GM23248 (cell line): ENCODE measurements around the gene ROR1. TPM values are rescaled to one million over a fixed set of nuclear protein-coding genes. Genes with fewer than 3 reads are reported as not detected.

Experiments
- DNase-seq: peaks from one replicate; pipeline ENCODE4 v3.0.0-alpha.2; 2015
- H2AFZ ChIP-seq: fragments of 200-600 bp; sonication (generic); 2 replicates; pipeline ENCODE4 v1.6.1; 2016; ENCODE audit warnings: antibody characterized with exemption
- H3F3A ChIP-seq: fragments of 200-600 bp; sonication (generic); 2 replicates; pipeline ENCODE4 v1.6.1; 2016; ENCODE audit warnings: mild to moderate bottlenecking, antibody characterized with exemption, mixed run types; ENCODE audit not compliant: insufficient read depth
- H3K27ac ChIP-seq: fragments of 200-600 bp; sonication (generic); 2 replicates; pipeline ENCODE4 v1.5.1; 2016; ENCODE audit warnings: mild to moderate bottlenecking
- H3K27me3 ChIP-seq: fragments of 200-600 bp; sonication (generic); replicated peaks from 2 replicates; pipeline ENCODE4 v1.6.1; 2016; ENCODE audit warnings: mild to moderate bottlenecking; ENCODE audit not compliant: insufficient read depth
- H3K36me3 ChIP-seq: fragments of 200-600 bp; sonication (generic); 2 replicates; pipeline ENCODE4 v1.6.1; 2016; ENCODE audit warnings: low read depth, mild to moderate bottlenecking
- H3K4me1 ChIP-seq: fragments of 200-600 bp; sonication (generic); 2 replicates; pipeline ENCODE4 v1.6.1; 2016; ENCODE audit warnings: mild to moderate bottlenecking; ENCODE audit not compliant: insufficient read depth
- H3K4me2 ChIP-seq: fragments of 200-600 bp; sonication (generic); one replicate; pipeline ENCODE4 v1.6.1; 2016; ENCODE audit warnings: mild to moderate bottlenecking; ENCODE audit not compliant: unreplicated experiment
- H3K4me3 ChIP-seq: fragments of 200-600 bp; sonication (generic); 2 replicates; pipeline ENCODE4 v1.5.1; 2016; ENCODE audit warnings: mild to moderate bottlenecking
- H3K79me2 ChIP-seq: fragments of 200-600 bp; sonication (generic); 2 replicates; pipeline ENCODE4 v1.6.1; 2016; ENCODE audit warnings: mild to moderate bottlenecking; ENCODE audit not compliant: insufficient read depth
- H3K9ac ChIP-seq: fragments of 200-600 bp; sonication (generic); 2 replicates; pipeline ENCODE4 v1.6.1; 2016; ENCODE audit warnings: mild to moderate bottlenecking
- H3K9me2 ChIP-seq: fragments of 200-600 bp; sonication (generic); 2 replicates; pipeline ENCODE4 v1.6.1; 2016; ENCODE audit warnings: mixed run types, mild to moderate bottlenecking, moderate library complexity; ENCODE audit not compliant: insufficient read depth
- H3K9me3 ChIP-seq: fragments of 200-600 bp; sonication (generic); one replicate; pipeline ENCODE4 v1.6.1; 2017; ENCODE audit warnings: low read depth
- H4K20me1 ChIP-seq: fragments of 200-600 bp; sonication (generic); 2 replicates; pipeline ENCODE4 v1.6.0; 2016; ENCODE audit not compliant: insufficient read depth
- EZH2 ChIP-seq: fragments of 200-600 bp; sonication (generic); IDR thresholded peaks from 2 replicates; pipeline ENCODE4 v1.6.1; 2018; ENCODE audit warnings: antibody characterized with exemption, mild to moderate bottlenecking; ENCODE audit not compliant: insufficient read depth, poor library complexity, severe bottlenecking
- EZH2phosphoT487 ChIP-seq: fragments of 200-600 bp; sonication (generic); IDR thresholded peaks from 2 replicates; pipeline ENCODE4 v1.6.1; 2018; ENCODE audit warnings: antibody characterized with exemption, moderate library complexity, mild to moderate bottlenecking, low read depth; ENCODE audit not compliant: insufficient read depth
- WGBS, 2 experiments: methylation state at CpG; one replicate each; pipeline ENCODE4 v1.1.6; 2015 to 2017; ENCODE audit warnings: low lambda C conversion rate in 2 of 2, low coverage in 1 of 2; ENCODE audit errors: missing lambda C conversion rate in 2 of 2; 5-methylcytosine and 5-hydroxymethylcytosine counted together
- in situ Hi-C: fragments of 300-500 bp; cut with MboI; formaldehyde crosslinking; loops from 2 replicates; pipeline ENCODE4 v1.15.0; 2020
- polyA plus RNA-seq: library from polyadenylated mRNA; unstranded; fragments of >200 nt; fragmentation: Nextera tagmentation; extraction: Ambion mirVana; gene quantifications from 2 replicates; pipeline ENCODE4 v1.2.1, GENCODE V29; 2016
- total RNA-seq: library from RNA; depleted of rRNA; stranded (reverse); fragments of >200 nt; shearing (Covaris generic); gene quantifications from 2 replicates; pipeline ENCODE4 v1.2.3, GENCODE V29; 2014

Gene ROR1
- total and polyA plus RNA-seq, 2 experiments from 2014 or later = 12.0 to 13.3 TPM

- no peak for DNase-seq
- in situ Hi-C loops = no loop called here
- Histone ChIP-seq H2AFZ (no peak overlapping the region), H3K9me3 (no peaks in the 10 kb centered on the region), H3K79me2 (no peaks in the 10 kb centered on the region), H3K4me2 (no peak overlapping the region), H3K9ac (no peak overlapping the region), H3K4me3 (no peak overlapping the region), H3K27ac (no peak overlapping the region), H4K20me1 (no peaks in the 10 kb centered on the region), H3F3A (no peaks in the 10 kb centered on the region), H3K36me3 (no peaks in the 10 kb centered on the region), H3K27me3 (no peaks in the 10 kb centered on the region), H3K9me2 (no peaks in the 10 kb centered on the region), H3K4me1 (0 out of 2 replicates have a peak, but pooled peaks cover 3% of the 10 kb centered on the region)
- WGBS, 2 experiments = 75% methylated on average over 9 of the region's 9 CpGs
- TF ChIP-seq EZH2phosphoT487 (no peak), EZH2 (no peak)
Observed at GRCh38 chr1:64049900-64050540, 276.2 kb downstream of the ROR1 start.

- H2AFZ ChIP-seq = no peak overlapping the region
- H3K4me3 ChIP-seq = no peak overlapping the region
- WGBS, 2 experiments = 47 to 52% methylated on average over 2 of the region's 2 CpGs
- H3K4me1 ChIP-seq = 0 out of 2 replicates have a peak, but pooled peaks cover 3% of the 10 kb centered on the region
- H3F3A ChIP-seq = no peaks in the 10 kb centered on the region
- no peaks in the 10 kb centered on the region for H3K9me2 ChIP-seq
- TF ChIP-seq EZH2phosphoT487 (no peak), EZH2 (no peak)
- no peak overlapping the region for H3K27ac ChIP-seq
- H3K9ac ChIP-seq = no peak overlapping the region
- H3K27me3 ChIP-seq = no peaks in the 10 kb centered on the region
- no peaks in the 10 kb centered on the region for H3K79me2 ChIP-seq
- no peak overlapping the region for H3K4me2 ChIP-seq
- no peaks in the 10 kb centered on the region for H4K20me1 ChIP-seq
- DNase-seq = no peak
- H3K36me3 ChIP-seq = no peaks in the 10 kb centered on the region
- no peaks in the 10 kb centered on the region for H3K9me3 ChIP-seq
- in situ Hi-C loops = no loop called here
Observed at GRCh38 chr1:64050601-64051000, 276.8 kb downstream of the ROR1 start.

GRCh38 chr1:64051796-64052195 lies 278.0 kb downstream of the ROR1 start:
- no peak overlapping the region for H3K27ac ChIP-seq
- no peaks in the 10 kb centered on the region for H3K9me2 ChIP-seq
- in situ Hi-C loops = no loop called here
- H2AFZ ChIP-seq = no peak overlapping the region
- no peaks in the 10 kb centered on the region for H3K27me3 ChIP-seq
- H3F3A ChIP-seq = no peaks in the 10 kb centered on the region
- H3K9me3 ChIP-seq = no peaks in the 10 kb centered on the region
- H3K9ac ChIP-seq = no peak overlapping the region
- no peaks in the 10 kb centered on the region for H4K20me1 ChIP-seq
- no peaks in the 10 kb centered on the region for H3K36me3 ChIP-seq
- H3K79me2 ChIP-seq = no peaks in the 10 kb centered on the region
- no peak overlapping the region for H3K4me2 ChIP-seq
- H3K4me3 ChIP-seq = no peak overlapping the region
- TF ChIP-seq EZH2phosphoT487 (no peak), EZH2 (no peak)
- H3K4me1 ChIP-seq = 0 out of 2 replicates have a peak, but pooled peaks cover 3% of the 10 kb centered on the region
- DNase-seq = no peak

GRCh38 chr1:64052777-64053176 lies 279.0 kb downstream of the ROR1 start:
- no peaks in the 10 kb centered on the region for H3F3A ChIP-seq
- H3K9me3 ChIP-seq = no peaks in the 10 kb centered on the region
- no peak for DNase-seq
- H3K27me3 ChIP-seq = no peaks in the 10 kb centered on the region
- 0 out of 2 replicates have a peak, but pooled peaks cover 3% of the 10 kb centered on the region for H3K4me1 ChIP-seq
- no peaks in the 10 kb centered on the region for H3K79me2 ChIP-seq
- WGBS, 2 experiments = 91 to 92% methylated on average over 1 of the region's 1 CpG
- H3K27ac ChIP-seq = no peak overlapping the region
- H3K9me2 ChIP-seq = no peaks in the 10 kb centered on the region
- no peak overlapping the region for H3K9ac ChIP-seq
- no peak overlapping the region for H3K4me2 ChIP-seq
- H3K4me3 ChIP-seq = no peak overlapping the region
- in situ Hi-C loops = no loop called here
- no peaks in the 10 kb centered on the region for H3K36me3 ChIP-seq
- H4K20me1 ChIP-seq = no peaks in the 10 kb centered on the region
- no peak for TF ChIP-seq EZH2
- H2AFZ ChIP-seq = no peak overlapping the region

- Histone ChIP-seq H3K27ac (no peak overlapping the region), H3K9me2 (no peaks in the 10 kb centered on the region), H3K27me3 (no peaks in the 10 kb centered on the region), H3K36me3 (no peaks in the 10 kb centered on the region), H3K4me2 (no peak overlapping the region), H3K9ac (no peak overlapping the region), H3K79me2 (no peaks in the 10 kb centered on the region), H4K20me1 (no peaks in the 10 kb centered on the region), H2AFZ (no peak overlapping the region), H3F3A (no peaks in the 10 kb centered on the region), H3K4me1 (0 out of 2 replicates have a peak, but pooled peaks cover 3% of the 10 kb centered on the region), H3K9me3 (peaks cover 2% of the 10 kb centered on the region), H3K4me3 (no peak overlapping the region)
- TF ChIP-seq EZH2 = no peak
- no peak for TF ChIP-seq EZH2phosphoT487
- WGBS, 2 experiments = 100% methylated on average over 2 of the region's 2 CpGs
- DNase-seq = no peak
- in situ Hi-C loops = no loop called here
Observed at GRCh38 chr1:64055310-64055709, 281.5 kb downstream of the ROR1 start.
